CD4-positive, CD25-positive, alpha-beta regulatory T cell (primary cell): Measurements from ENCODE around the gene RGMA. TPM values are rescaled to one million over a fixed set of nuclear protein-coding genes. Genes with fewer than 3 reads are reported as not detected.

ENCODE experiments used
- ATAC-seq, 2 donors: fragments of 150-1000 bp; cut with Tn5 transposase; one replicate each; pipeline ENCODE4 v1.10.0; 2021; ENCODE audit warnings: low read depth in 2 of 2, moderate number of reproducible peaks in 2 of 2, moderate library complexity in 1 of 2
- DNase-seq, 3 donors: peaks; one replicate each; pipeline versions ENCODE4 v3.0.0 to v3.0.0-alpha.2; 2012 to 2022; ENCODE audit warnings: mixed read lengths in 1 of 3
- H3K27ac ChIP-seq: one replicate; pipeline ENCODE4 v1.7.0; 2013; ENCODE audit warnings: mild to moderate bottlenecking, low read length; ENCODE audit not compliant: insufficient read depth, poor library complexity, severe bottlenecking
- H3K27me3 ChIP-seq: one replicate; pipeline ENCODE4 v1.7.0; 2013; ENCODE audit warnings: low read length; ENCODE audit not compliant: control insufficient read depth, insufficient read depth
- H3K36me3 ChIP-seq: one replicate; pipeline ENCODE4 v1.7.0; 2013; ENCODE audit warnings: mild to moderate bottlenecking, low read length, moderate library complexity; ENCODE audit not compliant: control insufficient read depth, insufficient read depth
- H3K4me1 ChIP-seq: 2 replicates; pipeline ENCODE4 v1.7.0; 2013; ENCODE audit warnings: mild to moderate bottlenecking, low read length; ENCODE audit not compliant: insufficient read depth, control insufficient read depth, poor library complexity, severe bottlenecking
- H3K4me3 ChIP-seq: one replicate; pipeline ENCODE4 v1.7.0; 2013; ENCODE audit warnings: low read depth, mild to moderate bottlenecking, low read length, moderate library complexity
- H3K9me3 ChIP-seq, 2 experiments: 1 replicate in 1 of 2; 2 replicates in 1 of 2; pipeline ENCODE4 v1.7.0; 2013; ENCODE audit warnings: low read length in 2 of 2, mild to moderate bottlenecking in 1 of 2, moderate library complexity in 1 of 2; ENCODE audit not compliant: control insufficient read depth in 2 of 2
- H3K27ac Mint-ChIP-seq, 3 donors: one replicate each; pipeline ENCODE4 v1.8.0; 2020 to 2022; ENCODE audit warnings: mild to moderate bottlenecking in 3 of 3, mixed read lengths in 3 of 3, moderate library complexity in 2 of 3
- H3K27me3 Mint-ChIP-seq: one replicate; pipeline ENCODE4 v1.8.0; 2022; ENCODE audit warnings: mild to moderate bottlenecking, mixed read lengths
- H3K36me3 Mint-ChIP-seq: one replicate; pipeline ENCODE4 v1.8.0; 2020; ENCODE audit warnings: mixed read lengths
- H3K4me1 Mint-ChIP-seq, 4 donors: one replicate each; pipeline ENCODE4 v1.8.0; 2020 to 2022; ENCODE audit warnings: mixed read lengths in 4 of 4, mild to moderate bottlenecking in 1 of 4
- H3K4me3 Mint-ChIP-seq, 4 donors: one replicate each; pipeline ENCODE4 v1.8.0; 2020 to 2022; ENCODE audit warnings: mild to moderate bottlenecking in 4 of 4, mixed read lengths in 4 of 4, moderate library complexity in 3 of 4
- H3K9me3 Mint-ChIP-seq, 7 donors: one replicate each; pipeline ENCODE4 v1.8.0; 2020 to 2022; ENCODE audit warnings: mixed read lengths in 7 of 7, mild to moderate bottlenecking in 3 of 7, moderate library complexity in 2 of 7
- polyA plus RNA-seq, 4 donors: library from polyadenylated mRNA; unstranded; fragments of 300-500 nt; fragmentation: Illumina TruSeq; gene quantifications; one replicate each; pipeline ENCODE4 v1.2.3, GENCODE V29; 2021
- total RNA-seq: library from RNA; stranded (reverse); gene quantifications from one replicate; pipeline ENCODE4 v1.2.3, GENCODE V29; 2022

RGMA gene
- total RNA-seq, result 0.49 TPM
- polyA plus RNA-seq, result not detected

- Mint-ChIP-seq H3K4me3 (peak within 1 kb of the TSS; percentile 61 to 88 (median 81)), H3K4me1 (peaks cover 5 to 21% (median 10%) of the 10 kb centered on the region in 4 donors), H3K27me3 (peaks cover 58% of the 10 kb centered on the region), H3K9me3 (peaks cover 0 to 5% (median 0%) of the 10 kb centered on the region in 7 donors), H3K36me3 (peaks cover 5% of the 10 kb centered on the region), H3K27ac (no peak within 1 kb of the TSS)
- Histone ChIP-seq H3K27ac (no peak within 1 kb of the TSS), H3K9me3 (no peaks in the 10 kb centered on the region), H3K4me1 (peaks cover 15% of the 10 kb centered on the region), H3K36me3 (no peaks in the 10 kb centered on the region), H3K4me3 (peak within 1 kb of the TSS; percentile 37), H3K27me3 (peaks cover 41% of the 10 kb centered on the region)
- DNase-seq (no peak), ATAC-seq (no peak)
These were observed at the start of gene RGMA for GRCh38 chr15:93088981-93089726. RGMA (minus strand) TSS chr15:93089211; CDS start chr15:93088932, 279 bp downstream.

GRCh38 chr15:93136606-93137005 lies 47.6 kb upstream of the RGMA start:
- Mint-ChIP-seq H3K36me3 (no peaks in the 10 kb centered on the region), H3K4me3 (no peak overlapping the region), H3K27me3 (peaks cover 5% of the 10 kb centered on the region), H3K4me1 (peaks cover 0 to 13% (median 3%) of the 10 kb centered on the region in 4 donors), H3K27ac (no peak overlapping the region), H3K9me3 (no peaks in the 10 kb centered on the region)
- Histone ChIP-seq H3K4me3 (no peak overlapping the region), H3K9me3 (no peaks in the 10 kb centered on the region), H3K36me3 (no peaks in the 10 kb centered on the region), H3K27ac (no peak overlapping the region), H3K4me1 (peaks cover 4% of the 10 kb centered on the region), H3K27me3 (no peaks in the 10 kb centered on the region)
- ATAC-seq (no peak), DNase-seq (no peak)

GRCh38 chr15:93135997-93136397 lies 47.0 kb upstream of the RGMA start:
- H3K27ac ChIP-seq, result no peak overlapping the region
- H3K4me1 Mint-ChIP-seq, result peaks cover 0 to 9% (median 0%) of the 10 kb centered on the region in 4 donors
- H3K36me3 ChIP-seq, result no peaks in the 10 kb centered on the region
- no peak overlapping the region for H3K4me3 Mint-ChIP-seq
- H3K9me3 Mint-ChIP-seq, result no peaks in the 10 kb centered on the region
- no peaks in the 10 kb centered on the region for H3K36me3 Mint-ChIP-seq
- H3K27me3 ChIP-seq, result no peaks in the 10 kb centered on the region
- H3K27ac Mint-ChIP-seq, result no peak overlapping the region
- H3K4me1 ChIP-seq, result no peaks in the 10 kb centered on the region
- H3K27me3 Mint-ChIP-seq, result peaks cover 5% of the 10 kb centered on the region
- H3K4me3 ChIP-seq, result no peak overlapping the region
- no peaks in the 10 kb centered on the region for H3K9me3 ChIP-seq
- no peak for DNase-seq
- no peak for ATAC-seq

GRCh38 chr15:93135459-93135858 lies 46.4 kb upstream of the RGMA start:
- Mint-ChIP-seq H3K4me3 (no peak overlapping the region), H3K4me1 (peaks cover 0 to 4% (median 0%) of the 10 kb centered on the region in 4 donors), H3K9me3 (no peaks in the 10 kb centered on the region), H3K27ac (no peak overlapping the region), H3K36me3 (no peaks in the 10 kb centered on the region), H3K27me3 (peaks cover 5% of the 10 kb centered on the region)
- Histone ChIP-seq H3K9me3 (no peaks in the 10 kb centered on the region), H3K4me1 (no peaks in the 10 kb centered on the region), H3K36me3 (no peaks in the 10 kb centered on the region), H3K27me3 (no peaks in the 10 kb centered on the region), H3K27ac (no peak overlapping the region), H3K4me3 (no peak overlapping the region)
- no peak for DNase-seq
- ATAC-seq, result no peak

GRCh38 chr15:93131485-93132095 lies 42.6 kb upstream of the RGMA start:
- Histone ChIP-seq H3K27me3 (no peaks in the 10 kb centered on the region), H3K27ac (no peak overlapping the region), H3K9me3 (no peaks in the 10 kb centered on the region), H3K4me3 (no peak overlapping the region), H3K36me3 (no peaks in the 10 kb centered on the region), H3K4me1 (no peaks in the 10 kb centered on the region)
- H3K27ac Mint-ChIP-seq, result no peak overlapping the region
- H3K36me3 Mint-ChIP-seq, result no peaks in the 10 kb centered on the region
- no peak overlapping the region for H3K4me3 Mint-ChIP-seq
- H3K27me3 Mint-ChIP-seq, result no peaks in the 10 kb centered on the region
- no peaks in the 10 kb centered on the region for H3K4me1 Mint-ChIP-seq
- ATAC-seq (no peak), DNase-seq (no peak)
- no peaks in the 10 kb centered on the region for H3K9me3 Mint-ChIP-seq

GRCh38 chr15:93129702-93130488 lies 40.9 kb upstream of the RGMA start:
- DNase-seq (no peak), ATAC-seq (no peak)
- Histone ChIP-seq H3K36me3 (no peaks in the 10 kb centered on the region), H3K4me3 (no peak overlapping the region), H3K27me3 (no peaks in the 10 kb centered on the region), H3K4me1 (no peaks in the 10 kb centered on the region), H3K27ac (no peak overlapping the region), H3K9me3 (no peaks in the 10 kb centered on the region)
- Mint-ChIP-seq H3K4me1 (no peaks in the 10 kb centered on the region), H3K9me3 (no peaks in the 10 kb centered on the region), H3K27me3 (no peaks in the 10 kb centered on the region), H3K36me3 (no peaks in the 10 kb centered on the region), H3K4me3 (no peak overlapping the region), H3K27ac (no peak overlapping the region)

- no peak overlapping the region for H3K27ac Mint-ChIP-seq
- no peaks in the 10 kb centered on the region for H3K4me1 Mint-ChIP-seq
- H3K36me3 Mint-ChIP-seq, result no peaks in the 10 kb centered on the region
- H3K4me1 ChIP-seq, result no peaks in the 10 kb centered on the region
- no peaks in the 10 kb centered on the region for H3K27me3 ChIP-seq
- no peak overlapping the region for H3K4me3 ChIP-seq
- H3K4me3 Mint-ChIP-seq, result no peak overlapping the region
- no peaks in the 10 kb centered on the region for H3K9me3 ChIP-seq
- H3K27ac ChIP-seq, result no peak overlapping the region
- ATAC-seq (no peak), DNase-seq (no peak)
- H3K27me3 Mint-ChIP-seq, result no peaks in the 10 kb centered on the region
- H3K9me3 Mint-ChIP-seq, result no peaks in the 10 kb centered on the region
- no peaks in the 10 kb centered on the region for H3K36me3 ChIP-seq
These were observed 38.3 kb upstream of the RGMA start for GRCh38 chr15:93127286-93127685.
